Thyroid gland (tissue), 4 donors: ENCODE results near the gene PAK1. TPM values are rescaled to one million over a fixed set of nuclear protein-coding genes. Genes with fewer than 3 reads are reported as not detected.

Source experiments
- DNase-seq, 2 donors: peaks; one replicate each; pipeline ENCODE4 v3.0.0-alpha.2; 2019
- H3K27ac ChIP-seq, 3 donors: fragments of 200-600 bp; sonication (generic); 1 replicate in 2 of 3; 2 replicates in 1 of 3; pipeline ENCODE4 v1.5.1; 2016 to 2019; ENCODE audit warnings: mild to moderate bottlenecking in 1 of 3, moderate library complexity in 1 of 3
- H3K27me3 ChIP-seq: fragments of 200-600 bp; sonication (generic); one replicate; pipeline ENCODE4 v1.5.1; 2019
- H3K36me3 ChIP-seq, 2 donors: fragments of 200-600 bp; sonication (generic); one replicate each; pipeline ENCODE4 v1.5.1; 2016 to 2019
- H3K4me1 ChIP-seq, 2 donors: fragments of 200-600 bp; sonication (generic); one replicate each; pipeline ENCODE4 v1.5.1; 2017 to 2019
- H3K4me3 ChIP-seq, 3 donors: fragments of 200-600 bp; sonication (generic); replicated peaks in 1 of 3; 1 replicate in 2 of 3; 2 replicates in 1 of 3; pipeline ENCODE4 v1.5.1; 2016; ENCODE audit warnings: mild to moderate bottlenecking in 1 of 3
- H3K9me3 ChIP-seq: fragments of 200-600 bp; sonication (generic); one replicate; pipeline ENCODE4 v1.5.1; 2017
- CTCF ChIP-seq, 6 experiments: fragments of 200-600 bp in 3 of 6; fragments of 450-650 bp in 3 of 6; sonication (generic) in 3 of 6; IDR thresholded peaks; one replicate each; pipeline ENCODE4 v1.5.1; 2016 to 2019; ENCODE audit warnings: antibody characterized with exemption in 6 of 6, mild to moderate bottlenecking in 2 of 6, inconsistent platforms in 1 of 6, moderate library complexity in 1 of 6
- POLR2A ChIP-seq, 2 donors: fragments of 450-650 bp; IDR thresholded peaks; one replicate each; pipeline ENCODE4 v1.6.1; 2017; ENCODE audit warnings: antibody characterized with exemption in 2 of 2, mild to moderate bottlenecking in 2 of 2, moderate library complexity in 1 of 2
- WGBS, 2 donors: methylation state at CpG; one replicate each; pipeline ENCODE4 v1.1.5; 2017; 5-methylcytosine and 5-hydroxymethylcytosine counted together
- intact Hi-C: fragments of 100-400 bp; cut with DNase I; formaldehyde crosslinking; loops from one replicate; pipeline ENCODE4 v1.15.1; 2023
- total RNA-seq, 4 donors: library from RNA; depleted of rRNA; stranded (reverse); fragments of >200 nt; gene quantifications; one replicate each; pipeline ENCODE4 v1.2.3, GENCODE V29; 2016

Gene PAK1
- total RNA-seq, 4 donors from 2014 or later, result 47.0 to 110 (median 84.0) TPM

- H3K9me3 ChIP-seq, result no peaks in the 10 kb centered on the region
- intact Hi-C loops, result no loop called here
- no peaks in the 10 kb centered on the region for H3K36me3 ChIP-seq
- peak; percentile 91 to 93 for DNase-seq
- H3K4me1 ChIP-seq, result peaks cover 37% of the 10 kb centered on the region in 2 donors
- H3K27me3 ChIP-seq, result no peaks in the 10 kb centered on the region
- H3K27ac ChIP-seq, result peak overlapping the region; percentile 50 to 79 (median 68)
- TF ChIP-seq POLR2A (IDR thresholded peaks at IDR 0.05) (peak in 1 of 2 donors; percentile 77), CTCF (IDR thresholded peaks at IDR 0.05) (peak in 1 of 6 experiments; percentile 22)
- 1 to 24% methylated on average over 2 to 19 of the region's 33 CpGs for WGBS, 2 donors
- H3K4me3 ChIP-seq, result peak overlapping the region in 1 of 3 donors; percentile 26
Observed at GRCh38 chr11:77411717-77412441, 62.0 kb downstream of the PAK1 start.

- peak overlapping the region; percentile 34 to 79 (median 68) for H3K27ac ChIP-seq
- H3K27me3 ChIP-seq, result no peaks in the 10 kb centered on the region
- H3K9me3 ChIP-seq, result no peaks in the 10 kb centered on the region
- H3K4me1 ChIP-seq, result peaks cover 41% of the 10 kb centered on the region in 2 donors
- peak; percentile 8 to 28 for DNase-seq
- H3K36me3 ChIP-seq, result no peaks in the 10 kb centered on the region
- no peak for TF ChIP-seq CTCF (IDR thresholded peaks at IDR 0.05)
- TF ChIP-seq POLR2A (IDR thresholded peaks at IDR 0.05), result no peak
- peak overlapping the region in 1 of 3 donors; percentile 26 for H3K4me3 ChIP-seq
- intact Hi-C loops, result no loop called here
- WGBS, 2 donors, result 60% methylated on average over 5 of the region's 6 CpGs; no CpG with 5 or more reads in 1 of the 2 donors
Observed at GRCh38 chr11:77411137-77411707, 62.7 kb downstream of the PAK1 start.

- Histone ChIP-seq H3K4me1 (peaks cover 49 to 51% of the 10 kb centered on the region in 2 donors), H3K36me3 (no peaks in the 10 kb centered on the region), H3K27ac (peak overlapping the region in 2 of 3 donors; percentile 7 to 13), H3K4me3 (no peak overlapping the region), H3K27me3 (no peaks in the 10 kb centered on the region), H3K9me3 (no peaks in the 10 kb centered on the region)
- peak; percentile 63 to 72 for DNase-seq
- no peak for TF ChIP-seq POLR2A (IDR thresholded peaks at IDR 0.05)
- intact Hi-C loops, result no loop called here
- WGBS, 2 donors, result 89 to 91% methylated on average over 4 of the region's 4 CpGs
Observed at GRCh38 chr11:77410076-77410827, 63.6 kb downstream of the PAK1 start.

GRCh38 chr11:77409046-77409445, 64.8 kb downstream of the PAK1 start:
- Histone ChIP-seq H3K27me3 (no peaks in the 10 kb centered on the region), H3K4me1 (peaks cover 49 to 54% of the 10 kb centered on the region in 2 donors), H3K4me3 (no peak overlapping the region), H3K36me3 (no peaks in the 10 kb centered on the region), H3K27ac (peak overlapping the region in 1 of 3 donors; percentile 13), H3K9me3 (no peaks in the 10 kb centered on the region)
- DNase-seq, result no peak
- 96 to 100% methylated on average over 1 of the region's 1 CpG for WGBS, 2 donors
- TF ChIP-seq POLR2A (IDR thresholded peaks at IDR 0.05) (no peak), CTCF (IDR thresholded peaks at IDR 0.05) (no peak)
- intact Hi-C loops, result no loop called here

GRCh38 chr11:77407613-77408012, 66.3 kb downstream of the PAK1 start:
- 8 to 20% methylated on average over 4 of the region's 4 CpGs for WGBS, 2 donors
- H3K27me3 ChIP-seq, result no peaks in the 10 kb centered on the region
- DNase-seq, result peak; percentile 72 to 74
- peaks cover 49 to 54% of the 10 kb centered on the region in 2 donors for H3K4me1 ChIP-seq
- intact Hi-C loops, result no loop called here
- no peak overlapping the region for H3K4me3 ChIP-seq
- no peak overlapping the region for H3K27ac ChIP-seq
- no peak for TF ChIP-seq POLR2A (IDR thresholded peaks at IDR 0.05)
- no peak for TF ChIP-seq CTCF (IDR thresholded peaks at IDR 0.05)
- no peaks in the 10 kb centered on the region for H3K9me3 ChIP-seq
- no peaks in the 10 kb centered on the region for H3K36me3 ChIP-seq
